Uterus (tissue), 4 donors: ENCODE results near the gene MAD1L1. TPM values are rescaled to one million over a fixed set of nuclear protein-coding genes. Genes with fewer than 3 reads are reported as not detected.
"Not testable (repeated sequence)": the region's sequence is repeated elsewhere in the genome, so short reads cannot be mapped to it uniquely, and the experiment has no call there.

Experiments
- DNase-seq, 2 donors: peaks; one replicate each; pipeline ENCODE4 v3.0.0-alpha.2; 2019 to 2020
- H3K27ac ChIP-seq, 2 donors: fragments of 200-600 bp; sonication (generic); 1 replicate in 1 of 2; 2 replicates in 1 of 2; pipeline ENCODE4 v1.5.1; 2016 to 2018
- H3K27me3 ChIP-seq, 2 donors: fragments of 200-600 bp; sonication (generic); one replicate each; pipeline ENCODE4 v1.5.1; 2018 to 2019; ENCODE audit warnings: control low read depth in 1 of 2
- H3K36me3 ChIP-seq, 2 donors: fragments of 200-600 bp; sonication (generic); one replicate each; pipeline ENCODE4 v1.5.1; 2019; ENCODE audit warnings: control low read depth in 1 of 2
- H3K4me1 ChIP-seq, 2 donors: fragments of 200-600 bp; sonication (generic); one replicate each; pipeline ENCODE4 v1.5.1; 2018 to 2019; ENCODE audit warnings: control low read depth in 1 of 2
- H3K4me3 ChIP-seq, 2 donors: fragments of 200-600 bp; sonication (generic); 1 replicate in 1 of 2; 2 replicates in 1 of 2; pipeline ENCODE4 v1.5.1; 2018 to 2019; ENCODE audit warnings: mild to moderate bottlenecking in 1 of 2
- H3K9me3 ChIP-seq, 2 donors: fragments of 200-600 bp; sonication (generic); one replicate each; pipeline ENCODE4 v1.5.1; 2019; ENCODE audit warnings: control low read depth in 1 of 2
- CTCF ChIP-seq, 4 experiments: fragments of 200-600 bp in 2 of 4; fragments of 450-650 bp in 2 of 4; sonication (generic) in 2 of 4; IDR thresholded peaks; one replicate each; pipeline ENCODE4 v1.5.1; 2016 to 2019; ENCODE audit warnings: antibody characterized with exemption in 4 of 4, mild to moderate bottlenecking in 2 of 4, moderate library complexity in 1 of 4
- POLR2A ChIP-seq, 2 donors: fragments of 450-650 bp; IDR thresholded peaks; one replicate each; pipeline ENCODE4 v1.6.1; 2016; ENCODE audit warnings: antibody characterized with exemption in 2 of 2, mild to moderate bottlenecking in 1 of 2, moderate library complexity in 1 of 2
- intact Hi-C: fragments of 100-400 bp; cut with DNase I; formaldehyde crosslinking; loops from one replicate; pipeline ENCODE4 v1.15.1; 2023; ENCODE audit warnings: low total_unique reads
- total RNA-seq, 4 donors: library from RNA; depleted of rRNA in 3 of 4; stranded (reverse); fragments of >200 nt in 3 of 4; gene quantifications; one replicate each; pipeline versions ENCODE4 v1.1.0 to v1.2.4, GENCODE V29; 2014 to 2023
- donor health status: DM: yes; HTN: yes; CAD: no.

The MAD1L1 gene
- total RNA-seq, 4 donors from 2014 or later: 13.3 to 37.4 (median 33.1) TPM

- no peak for DNase-seq
- Histone ChIP-seq H3K9me3 (no peaks in the 10 kb centered on the region), H3K4me1 (no peaks in the 10 kb centered on the region), H3K4me3 (no peak overlapping the region), H3K36me3 (no peaks in the 10 kb centered on the region), H3K27ac (no peak overlapping the region), H3K27me3 (no peaks in the 10 kb centered on the region)
- TF ChIP-seq CTCF (IDR thresholded peaks at IDR 0.05): no peak
- no peak for TF ChIP-seq POLR2A (IDR thresholded peaks at IDR 0.05)
- intact Hi-C loops: no loop called here
Observed at GRCh38 chr7:1818575-1819258, 414.0 kb downstream of the MAD1L1 start.

- no peaks in the 10 kb centered on the region for H3K27me3 ChIP-seq
- intact Hi-C loops: no loop called here
- H3K27ac ChIP-seq: no peak overlapping the region
- no peak for TF ChIP-seq POLR2A (IDR thresholded peaks at IDR 0.05)
- H3K9me3 ChIP-seq: no peaks in the 10 kb centered on the region
- H3K4me3 ChIP-seq: no peak overlapping the region
- H3K4me1 ChIP-seq: no peaks in the 10 kb centered on the region
- no peak for DNase-seq
- H3K36me3 ChIP-seq: no peaks in the 10 kb centered on the region
Observed at GRCh38 chr7:1817061-1817712, 415.6 kb downstream of the MAD1L1 start.

- H3K36me3 ChIP-seq, H3K9me3 ChIP-seq, H3K27me3 ChIP-seq, H3K4me1 ChIP-seq, DNase-seq, H3K4me3 ChIP-seq, intact Hi-C loops, H3K27ac ChIP-seq: not testable (repeated sequence)
Observed at GRCh38 chr7:1816451-1816850, 416.3 kb downstream of the MAD1L1 start.

GRCh38 chr7:1815551-1816281 lies 417.0 kb downstream of the MAD1L1 start:
- H3K27me3 ChIP-seq, H3K4me1 ChIP-seq, H3K4me3 ChIP-seq, H3K36me3 ChIP-seq, intact Hi-C loops, H3K27ac ChIP-seq, H3K9me3 ChIP-seq, DNase-seq: not testable (repeated sequence)

GRCh38 chr7:1815051-1815481 lies 417.7 kb downstream of the MAD1L1 start:
- peaks cover 0 to 7% of the 10 kb centered on the region in 2 donors for H3K4me1 ChIP-seq

More at GRCh38 chr7:1815051-1815481, 417.7 kb downstream of the MAD1L1 start:
- intact Hi-C loops: no loop called here
- Histone ChIP-seq H3K27ac (no peak overlapping the region), H3K27me3 (no peaks in the 10 kb centered on the region), H3K9me3 (no peaks in the 10 kb centered on the region), H3K4me3 (no peak overlapping the region), H3K36me3 (no peaks in the 10 kb centered on the region)
- TF ChIP-seq CTCF (IDR thresholded peaks at IDR 0.05): no peak
- TF ChIP-seq POLR2A (IDR thresholded peaks at IDR 0.05): no peak
- no peak for DNase-seq
